SK-N-SH treated with all-trans-retinoic acid at 6 μM for 48 hours (cell line): ENCODE data around the gene FAM229A.

ENCODE experiments used
- ATAC-seq: fragments of 200-7000 bp; cut with Tn5 transposase; 3 replicates; pipeline ENCODE4 v1.9.1; 2020; ENCODE audit warnings: mild to moderate bottlenecking, moderate library complexity
- ARNTL ChIP-seq: fragments of 450-650 bp; formaldehyde crosslinking; IDR thresholded peaks from 2 replicates; pipeline ENCODE4 v1.5.0; 2020; ENCODE audit warnings: low read depth, mild to moderate bottlenecking, moderate library complexity, borderline replicate concordance
- BACH2 ChIP-seq: fragments of 250-450 bp; sonication (Bioruptor Pico); IDR thresholded peaks from 2 replicates; pipeline ENCODE4 v1.9.0; 2021; ENCODE audit warnings: mild to moderate bottlenecking, borderline replicate concordance
- CREB5 ChIP-seq: fragments of 250-450 bp; sonication (Bioruptor Pico); IDR thresholded peaks from 2 replicates; pipeline ENCODE4 v1.5.1; 2020; ENCODE audit warnings: low read depth, mild to moderate bottlenecking, moderate library complexity
- CSDC2 ChIP-seq: fragments of 250-450 bp; sonication (Bioruptor Pico); IDR thresholded peaks from 2 replicates; pipeline ENCODE4 v1.5.0; 2020; ENCODE audit warnings: mild to moderate bottlenecking, moderate library complexity
- CSRNP3 ChIP-seq: fragments of 250-450 bp; sonication (Bioruptor Pico); IDR thresholded peaks from 2 replicates; pipeline ENCODE4 v1.5.1; 2021; ENCODE audit warnings: mild to moderate bottlenecking, moderate library complexity
- ESRRG ChIP-seq: fragments of 250-450 bp; sonication (Bioruptor Pico); IDR thresholded peaks from 2 replicates; pipeline ENCODE4 v1.6.1; 2021; ENCODE audit warnings: mild to moderate bottlenecking
- GLIS3 ChIP-seq: fragments of 250-450 bp; sonication (Bioruptor Pico); IDR thresholded peaks from 2 replicates; pipeline ENCODE4 v1.5.0; 2020; ENCODE audit warnings: mild to moderate bottlenecking, moderate library complexity
- ISL1 ChIP-seq: fragments of 250-450 bp; sonication (Bioruptor Pico); IDR thresholded peaks from 2 replicates; pipeline ENCODE4 v2.1.2; 2022; ENCODE audit warnings: mild to moderate bottlenecking, moderate library complexity
- OSR1 ChIP-seq: fragments of 250-450 bp; sonication (Bioruptor Pico); IDR thresholded peaks from 2 replicates; pipeline ENCODE4 v1.8.0; 2022; ENCODE audit warnings: moderate library complexity, mild to moderate bottlenecking, inconsistent platforms
- PATZ1 ChIP-seq: fragments of 250-450 bp; sonication (Bioruptor Pico); IDR thresholded peaks from 2 replicates; pipeline ENCODE4 v1.8.0; 2020; ENCODE audit warnings: mild to moderate bottlenecking, moderate library complexity, borderline replicate concordance
- POU6F1 ChIP-seq: fragments of 250-450 bp; sonication (Bioruptor Pico); IDR thresholded peaks from 2 replicates; pipeline ENCODE4 v1.8.0; 2021; ENCODE audit warnings: low read depth, mild to moderate bottlenecking, moderate library complexity, borderline replicate concordance
- PPARA ChIP-seq: fragments of 250-450 bp; sonication (Bioruptor Pico); IDR thresholded peaks from 2 replicates; pipeline ENCODE4 v1.5.0; 2020; ENCODE audit warnings: mild to moderate bottlenecking, borderline replicate concordance
- RARB ChIP-seq: fragments of 250-450 bp; sonication (Bioruptor Pico); IDR thresholded peaks from 2 replicates; pipeline ENCODE4 v1.8.0; 2021; ENCODE audit warnings: mild to moderate bottlenecking, moderate library complexity
- SNAI2 ChIP-seq: fragments of 250-450 bp; sonication (Bioruptor Pico); IDR thresholded peaks from 2 replicates; pipeline ENCODE4 v1.5.0; 2020; ENCODE audit warnings: mild to moderate bottlenecking, moderate library complexity
- TCF4 ChIP-seq: fragments of 250-450 bp; sonication (Bioruptor Pico); IDR thresholded peaks from 2 replicates; pipeline ENCODE4 v1.8.0; 2021; ENCODE audit warnings: mild to moderate bottlenecking, moderate library complexity, borderline replicate concordance
- TOX ChIP-seq: fragments of 250-450 bp; sonication (Bioruptor Pico); IDR thresholded peaks from 2 replicates; pipeline ENCODE4 v1.8.0; 2021; ENCODE audit warnings: mild to moderate bottlenecking, moderate library complexity, borderline replicate concordance
- TSHZ2 ChIP-seq: fragments of 250-450 bp; sonication (Bioruptor Pico); IDR thresholded peaks from 2 replicates; pipeline ENCODE4 v1.5.0; 2020; ENCODE audit warnings: mild to moderate bottlenecking, moderate library complexity
- ZC3H10 ChIP-seq: fragments of 250-450 bp; sonication (Bioruptor Pico); IDR thresholded peaks from 2 replicates; pipeline ENCODE4 v1.5.1; 2021; ENCODE audit warnings: mild to moderate bottlenecking, moderate library complexity
- ZFP3 ChIP-seq: fragments of 250-450 bp; sonication (Bioruptor Pico); IDR thresholded peaks from 2 replicates; pipeline ENCODE4 v1.5.0; 2020; ENCODE audit warnings: mild to moderate bottlenecking, moderate library complexity
- ZFP30 ChIP-seq: fragments of 450-650 bp; formaldehyde crosslinking; IDR thresholded peaks from 2 replicates; pipeline ENCODE4 v1.5.0; 2022; ENCODE audit warnings: mild to moderate bottlenecking, moderate library complexity
- ZNF565 ChIP-seq: fragments of 450-650 bp; formaldehyde crosslinking; conservative IDR thresholded peaks from 2 replicates; pipeline ENCODE4 v1.5.0; 2020; ENCODE audit warnings: low read depth, mild to moderate bottlenecking, moderate library complexity
- ZNF70 ChIP-seq: fragments of 450-650 bp; formaldehyde crosslinking; IDR thresholded peaks from 2 replicates; pipeline ENCODE4 v1.5.0; 2020; ENCODE audit warnings: mild to moderate bottlenecking, moderate library complexity
- ZNF8 ChIP-seq: fragments of 450-650 bp; formaldehyde crosslinking; IDR thresholded peaks from 2 replicates; pipeline ENCODE4 v1.5.0; 2020; ENCODE audit warnings: mild to moderate bottlenecking, moderate library complexity

FAM229A gene

GRCh38 chr1:32333251-32333963 lies 28.9 kb downstream of the FAM229A start:
- no peak for ATAC-seq
- TF ChIP-seq ZNF70 (CRISPR knock-in tag) (no peak), PATZ1 (CRISPR knock-in tag) (no peak), CSRNP3 (CRISPR knock-in tag) (no peak), PPARA (no peak), ZNF8 (CRISPR knock-in tag) (no peak), GLIS3 (no peak), RARB (CRISPR knock-in tag) (no peak), POU6F1 (CRISPR knock-in tag) (no peak), ARNTL (CRISPR knock-in tag) (no peak), TCF4 (CRISPR knock-in tag) (no peak), ZFP3 (CRISPR knock-in tag) (no peak), ZNF565 (CRISPR knock-in tag) (no peak), ZFP30 (CRISPR knock-in tag) (no peak), TSHZ2 (CRISPR knock-in tag) (no peak)
- TF ChIP-seq, all 23 proteins: peak for 0

GRCh38 chr1:32332290-32333079 lies 29.8 kb downstream of the FAM229A start:
- no peak for ATAC-seq
- no peak for TF ChIP-seq ARNTL (CRISPR knock-in tag)
- TF ChIP-seq ZNF70 (CRISPR knock-in tag) = no peak
- no peak for TF ChIP-seq GLIS3
- TF ChIP-seq POU6F1 (CRISPR knock-in tag) = no peak
- no peak for TF ChIP-seq ZNF8 (CRISPR knock-in tag)
- no peak for TF ChIP-seq SNAI2 (CRISPR knock-in tag)
- TF ChIP-seq ZFP30 (CRISPR knock-in tag) = no peak

- ATAC-seq = no peak
- TF ChIP-seq TOX (CRISPR knock-in tag) = no peak
- TF ChIP-seq CSRNP3 (CRISPR knock-in tag) = no peak
- TF ChIP-seq SNAI2 (CRISPR knock-in tag) = no peak
- no peak for TF ChIP-seq ZNF8 (CRISPR knock-in tag)
- no peak for TF ChIP-seq CREB5
- no peak for TF ChIP-seq PPARA
- TF ChIP-seq ESRRG (CRISPR knock-in tag) = no peak
- no peak for TF ChIP-seq ZC3H10 (CRISPR knock-in tag)
- TF ChIP-seq OSR1 (CRISPR knock-in tag) = no peak
- no peak for TF ChIP-seq BACH2 (CRISPR knock-in tag)
- no peak for TF ChIP-seq ZNF565 (CRISPR knock-in tag)
- TF ChIP-seq ZNF70 (CRISPR knock-in tag) = no peak
- TF ChIP-seq CSDC2 = no peak
- no peak for TF ChIP-seq ISL1 (CRISPR knock-in tag)
- TF ChIP-seq RARB (CRISPR knock-in tag) = no peak
- TF ChIP-seq ZFP30 (CRISPR knock-in tag) = no peak
These were observed 30.7 kb downstream of the FAM229A start for GRCh38 chr1:32331549-32331948.
